PC-3 (cell line): Measurements from ENCODE around the gene ACOT11. TPM values are rescaled to one million over a fixed set of nuclear protein-coding genes. Genes with fewer than 3 reads are reported as not detected.

Experiments
- ATAC-seq: fragments of 200-7000 bp; cut with Tn5 transposase; 2 replicates; pipeline ENCODE4 v1.9.1; 2020; ENCODE audit warnings: mild to moderate bottlenecking, moderate library complexity
- BruUV-seq: library from RNA; stranded (reverse); fragments of 400-500 nt; replicated peaks from 2 replicates; lab custom pipeline; 2021; lab: Mats Ljungman, UMichigan
- CTCF ChIA-PET: fragments of 300-600 bp; sonication (Branson Sonifier 250); formaldehyde crosslinking; loops from one replicate; lab custom pipeline; 2022; ENCODE audit warnings: antibody characterized with exemption; lab: Charles Lee
- POLR2A ChIA-PET: fragments of 300-600 bp; sonication (Branson Sonifier 250); formaldehyde crosslinking; loops from one replicate; lab custom pipeline; 2022; ENCODE audit warnings: antibody characterized with exemption; ENCODE audit not compliant: unreplicated experiment; lab: Charles Lee
- DNase-seq: peaks from one replicate; pipeline ENCODE4 v3.0.0-alpha.2; 2015
- H2AFZ ChIP-seq: fragments of 300-600 bp; sonication (generic); 2 replicates; pipeline ENCODE4 v1.6.0; 2016; ENCODE audit warnings: antibody characterized with exemption, low read length
- H3F3A ChIP-seq: fragments of 300-600 bp; sonication (generic); one replicate; pipeline ENCODE4 v1.6.0; 2017; ENCODE audit warnings: antibody characterized with exemption, low read length, control low read depth, mild to moderate bottlenecking; ENCODE audit not compliant: unreplicated experiment
- H3K27ac ChIP-seq: fragments of 300-600 bp; sonication (generic); 2 replicates; pipeline ENCODE4 v1.5.1; 2016; ENCODE audit warnings: mild to moderate bottlenecking, low read length
- H3K27me3 ChIP-seq: fragments of 300-600 bp; sonication (generic); 2 replicates; pipeline ENCODE4 v1.6.1; 2016; ENCODE audit warnings: low read length, mixed read lengths
- H3K36me3 ChIP-seq: fragments of 300-600 bp; sonication (generic); 2 replicates; pipeline ENCODE4 v1.6.1; 2016; ENCODE audit warnings: low read depth, mixed run types, low read length, mixed read lengths
- H3K4me1 ChIP-seq: fragments of 300-600 bp; sonication (generic); 2 replicates; pipeline ENCODE4 v1.5.1; 2016; ENCODE audit warnings: low read length; ENCODE audit not compliant: insufficient read depth
- H3K4me2 ChIP-seq: fragments of 300-600 bp; sonication (generic); 2 replicates; pipeline ENCODE4 v1.6.0; 2016; ENCODE audit warnings: low read length
- H3K4me3 ChIP-seq: fragments of 300-600 bp; sonication (generic); 2 replicates; pipeline ENCODE4 v1.5.1; 2016; ENCODE audit warnings: mild to moderate bottlenecking, low read length, mixed read lengths
- H3K79me2 ChIP-seq: fragments of 300-600 bp; sonication (generic); 2 replicates; pipeline ENCODE4 v1.6.1; 2017; ENCODE audit warnings: low read length, mixed read lengths
- H3K9ac ChIP-seq: fragments of 300-600 bp; sonication (generic); 2 replicates; pipeline ENCODE4 v1.6.0; 2016; ENCODE audit warnings: mild to moderate bottlenecking, low read length
- H3K9me2 ChIP-seq: fragments of 300-600 bp; sonication (generic); replicated peaks from 2 replicates; pipeline ENCODE4 v1.6.1; 2016; ENCODE audit warnings: mixed run types, low read length, mixed read lengths
- H3K9me3 ChIP-seq: fragments of 300-600 bp; sonication (generic); 2 replicates; pipeline ENCODE4 v1.6.1; 2016; ENCODE audit warnings: low read length, mixed read lengths
- H4K20me1 ChIP-seq: fragments of 300-600 bp; sonication (generic); 2 replicates; pipeline ENCODE4 v1.6.1; 2016; ENCODE audit warnings: low read length, mixed read lengths
- CTCF ChIP-seq: fragments of 300-600 bp; sonication (generic); conservative IDR thresholded peaks from 2 replicates; pipeline ENCODE4 v1.5.1; 2017; ENCODE audit warnings: antibody characterized with exemption, low read depth, mild to moderate bottlenecking, low read length
- EZH2 ChIP-seq: fragments of 300-600 bp; sonication (generic); IDR thresholded peaks from one replicate; pipeline ENCODE4 v1.6.1; 2017; ENCODE audit warnings: antibody characterized with exemption, mild to moderate bottlenecking, low read length; ENCODE audit not compliant: unreplicated experiment
- EZH2phosphoT487 ChIP-seq: fragments of 300-600 bp; sonication (generic); IDR thresholded peaks from 2 replicates; pipeline ENCODE4 v1.6.1; 2018; ENCODE audit warnings: mild to moderate bottlenecking, antibody characterized with exemption, low read length, borderline replicate concordance
- intact Hi-C: fragments of 100-400 bp; cut with micrococcal nuclease; formaldehyde crosslinking; loops from 2 replicates; pipeline ENCODE4 v1.9.0; 2023
- total RNA-seq: library from RNA; depleted of rRNA; stranded (reverse); fragments of >200 nt; gene quantifications from 2 replicates; pipeline ENCODE4 v1.2.3, GENCODE V29; 2014

The ACOT11 gene
- total RNA-seq, 1 experiment from 2014 or later = 5.0 TPM

GRCh38 chr1:54595956-54596498, 48.0 kb downstream of the ACOT11 start:
- Histone ChIP-seq H3K27ac (no peak overlapping the region), H2AFZ (no peak overlapping the region), H3K27me3 (no peaks in the 10 kb centered on the region), H3K36me3 (no peaks in the 10 kb centered on the region), H3F3A (no peaks in the 10 kb centered on the region), H3K9ac (no peak overlapping the region), H4K20me1 (no peaks in the 10 kb centered on the region), H3K4me1 (no peaks in the 10 kb centered on the region), H3K4me2 (no peak overlapping the region), H3K9me2 (no peaks in the 10 kb centered on the region), H3K79me2 (no peaks in the 10 kb centered on the region), H3K9me3 (no peaks in the 10 kb centered on the region), H3K4me3 (no peak overlapping the region)
- TF ChIP-seq EZH2 (no peak), EZH2phosphoT487 (no peak), CTCF (no peak)
- BruUV-seq = no TSS peak
- ChIA-PET CTCF (no interaction called here), POLR2A (no interaction called here)
- intact Hi-C loops = no loop called here
- DNase-seq = no peak
- ATAC-seq = no peak

GRCh38 chr1:54596756-54597155, 48.7 kb downstream of the ACOT11 start:
- Histone ChIP-seq H3K79me2 (no peaks in the 10 kb centered on the region), H2AFZ (no peak overlapping the region), H3F3A (no peaks in the 10 kb centered on the region), H3K9me2 (no peaks in the 10 kb centered on the region), H3K9ac (no peak overlapping the region), H3K4me1 (no peaks in the 10 kb centered on the region), H3K9me3 (no peaks in the 10 kb centered on the region), H3K27ac (no peak overlapping the region), H4K20me1 (no peaks in the 10 kb centered on the region), H3K4me2 (no peak overlapping the region), H3K27me3 (no peaks in the 10 kb centered on the region), H3K4me3 (no peak overlapping the region), H3K36me3 (no peaks in the 10 kb centered on the region)
- no TSS peak for BruUV-seq
- no peak for DNase-seq
- ChIA-PET CTCF (no interaction called here), POLR2A (no interaction called here)
- no peak for ATAC-seq
- intact Hi-C loops = no loop called here
- TF ChIP-seq EZH2phosphoT487 = no peak
- no peak for TF ChIP-seq EZH2
- no peak for TF ChIP-seq CTCF

- BruUV-seq = no TSS peak
- no peaks in the 10 kb centered on the region for H3K79me2 ChIP-seq
- no peak overlapping the region for H2AFZ ChIP-seq
- no peaks in the 10 kb centered on the region for H3K27me3 ChIP-seq
- DNase-seq (no peak), ATAC-seq (no peak)
- no peaks in the 10 kb centered on the region for H3F3A ChIP-seq
- no peak for TF ChIP-seq EZH2phosphoT487
- no peaks in the 10 kb centered on the region for H3K4me1 ChIP-seq
- H3K4me2 ChIP-seq = no peak overlapping the region
- H4K20me1 ChIP-seq = no peaks in the 10 kb centered on the region
- H3K9me2 ChIP-seq = no peaks in the 10 kb centered on the region
- no peaks in the 10 kb centered on the region for H3K36me3 ChIP-seq
- CTCF ChIA-PET = no interaction called here
- intact Hi-C loops = no loop called here
- H3K9ac ChIP-seq = no peak overlapping the region
- H3K27ac ChIP-seq = no peak overlapping the region
- H3K4me3 ChIP-seq = no peak overlapping the region
- POLR2A ChIA-PET = no interaction called here
- H3K9me3 ChIP-seq = no peaks in the 10 kb centered on the region
Measured at GRCh38 chr1:54597455-54598030, 49.5 kb downstream of the ACOT11 start.
